Esophagus muscularis mucosa (tissue), 4 donors: ENCODE measurements around the gene ENOX1. TPM values are rescaled to one million over a fixed set of nuclear protein-coding genes. Genes with fewer than 3 reads are reported as not detected.

Experiments used
- DNase-seq: peaks from one replicate; pipeline ENCODE4 v3.0.0-alpha.2; 2017; ENCODE audit errors: extremely low spot score
- H3K27ac ChIP-seq, 4 donors: fragments of 200-600 bp; sonication (generic); replicated peaks in 1 of 4; 1 replicate in 3 of 4; 2 replicates in 1 of 4; pipeline ENCODE4 v1.5.1; 2016 to 2019; ENCODE audit warnings: mild to moderate bottlenecking in 1 of 4
- H3K27me3 ChIP-seq, 4 donors: fragments of 200-600 bp; sonication (generic); one replicate each; pipeline versions ENCODE4 v1.5.1 to v1.6.0; 2016 to 2019
- H3K36me3 ChIP-seq, 4 donors: fragments of 200-600 bp; sonication (generic); one replicate each; pipeline ENCODE4 v1.5.1; 2016 to 2019
- H3K4me1 ChIP-seq, 4 donors: fragments of 200-600 bp; sonication (generic); one replicate each; pipeline ENCODE4 v1.5.1; 2016 to 2019
- H3K4me3 ChIP-seq, 4 donors: fragments of 200-600 bp; sonication (generic); 1 replicate in 2 of 4; 2 replicates in 2 of 4; pipeline ENCODE4 v1.5.1; 2016 to 2019; ENCODE audit warnings: mild to moderate bottlenecking in 4 of 4, moderate library complexity in 1 of 4
- H3K9me3 ChIP-seq, 4 donors: fragments of 200-600 bp; sonication (generic); 1 replicate in 3 of 4; 2 replicates in 1 of 4; pipeline ENCODE4 v1.5.1; 2016 to 2019
- CTCF ChIP-seq, 3 experiments: fragments of 200-600 bp in 2 of 3; fragments of 450-650 bp in 1 of 3; sonication (generic) in 2 of 3; IDR thresholded peaks; one replicate each; pipeline ENCODE4 v1.5.1; 2017 to 2019; ENCODE audit warnings: antibody characterized with exemption in 3 of 3, mild to moderate bottlenecking in 2 of 3, moderate library complexity in 1 of 3
- EP300 ChIP-seq: sonication (generic); formaldehyde crosslinking; IDR thresholded peaks from one replicate; pipeline ENCODE4 v1.6.1; 2017; ENCODE audit warnings: antibody characterized with exemption
- POLR2A ChIP-seq: fragments of 450-650 bp; IDR thresholded peaks from one replicate; pipeline ENCODE4 v1.6.1; 2017; ENCODE audit warnings: antibody characterized with exemption, moderate library complexity, mild to moderate bottlenecking, low read depth
- POLR2AphosphoS5 ChIP-seq, 2 donors: sonication (generic); formaldehyde crosslinking; IDR thresholded peaks; one replicate each; pipeline ENCODE4 v1.6.1; 2017; ENCODE audit warnings: antibody characterized with exemption in 2 of 2
- WGBS: methylation state at CpG from one replicate; pipeline ENCODE4 v1.1.5; 2018; 5-methylcytosine and 5-hydroxymethylcytosine counted together
- intact Hi-C: fragments of 100-400 bp; cut with DNase I; formaldehyde crosslinking; loops from one replicate; pipeline ENCODE4 v1.15.1; 2023
- total RNA-seq, 4 donors: library from RNA; depleted of rRNA; stranded (reverse); fragments of >200 nt; gene quantifications; one replicate each; pipeline versions ENCODE4 v1.1.0 to v1.2.1, GENCODE V29; 2016

Gene ENOX1
- total RNA-seq, 4 donors from 2014 or later, result 9.3 to 14.1 (median 12.4) TPM

GRCh38 chr13:43407023-43407581 is 379.7 kb downstream of the ENOX1 start:
- TF ChIP-seq EP300 (no peak), POLR2AphosphoS5 (IDR thresholded peaks at IDR 0.05) (no peak), CTCF (IDR thresholded peaks at IDR 0.05) (no peak), POLR2A (no peak)
- Histone ChIP-seq H3K36me3 (no peaks in the 10 kb centered on the region), H3K4me3 (no peak overlapping the region), H3K27me3 (no peaks in the 10 kb centered on the region), H3K27ac (no peak overlapping the region), H3K9me3 (no peaks in the 10 kb centered on the region), H3K4me1 (peaks cover 0 to 26% (median 19%) of the 10 kb centered on the region in 4 donors)
- DNase-seq, result no peak
- intact Hi-C loops, result no loop called here
- 98% methylated on average over 5 of the region's 5 CpGs for WGBS

GRCh38 chr13:43405457-43405856 is 381.3 kb downstream of the ENOX1 start:
- Histone ChIP-seq H3K27me3 (no peaks in the 10 kb centered on the region), H3K9me3 (no peaks in the 10 kb centered on the region), H3K4me1 (peaks cover 0 to 17% (median 7%) of the 10 kb centered on the region in 4 donors), H3K27ac (no peak overlapping the region), H3K4me3 (no peak overlapping the region), H3K36me3 (no peaks in the 10 kb centered on the region)
- intact Hi-C loops, result no loop called here
- no peak for DNase-seq
- WGBS, result 95% methylated on average over 1 of the region's 1 CpG
- TF ChIP-seq POLR2AphosphoS5 (IDR thresholded peaks at IDR 0.05), result no peak
- no peak for TF ChIP-seq EP300
- TF ChIP-seq CTCF (IDR thresholded peaks at IDR 0.05), result no peak
- no peak for TF ChIP-seq POLR2A

- H3K36me3 ChIP-seq, result no peaks in the 10 kb centered on the region
- H3K4me1 ChIP-seq, result peaks cover 0 to 6% (median 0%) of the 10 kb centered on the region in 4 donors
- H3K27me3 ChIP-seq, result no peaks in the 10 kb centered on the region
- TF ChIP-seq POLR2AphosphoS5 (IDR thresholded peaks at IDR 0.05) (no peak), EP300 (no peak), POLR2A (no peak), CTCF (IDR thresholded peaks at IDR 0.05) (no peak)
- H3K27ac ChIP-seq, result no peak overlapping the region
- DNase-seq, result no peak
- intact Hi-C loops, result no loop called here
- no peak overlapping the region for H3K4me3 ChIP-seq
- H3K9me3 ChIP-seq, result no peaks in the 10 kb centered on the region
- 72% methylated on average over 1 of the region's 1 CpG for WGBS
Observed at GRCh38 chr13:43402380-43402779, 384.4 kb downstream of the ENOX1 start.

GRCh38 chr13:43401361-43401760 is 385.4 kb downstream of the ENOX1 start:
- Histone ChIP-seq H3K9me3 (no peaks in the 10 kb centered on the region), H3K4me1 (peaks cover 0 to 6% (median 0%) of the 10 kb centered on the region in 4 donors), H3K27me3 (no peaks in the 10 kb centered on the region), H3K27ac (no peak overlapping the region), H3K4me3 (no peak overlapping the region), H3K36me3 (no peaks in the 10 kb centered on the region)
- intact Hi-C loops, result no loop called here
- WGBS, result 78% methylated on average over 4 of the region's 4 CpGs
- no peak for DNase-seq
- TF ChIP-seq EP300 (no peak), POLR2AphosphoS5 (IDR thresholded peaks at IDR 0.05) (no peak)

GRCh38 chr13:43397111-43397510 is 389.7 kb downstream of the ENOX1 start:
- Histone ChIP-seq H3K4me1 (peaks cover 0 to 6% (median 0%) of the 10 kb centered on the region in 4 donors), H3K27ac (no peak overlapping the region), H3K4me3 (no peak overlapping the region), H3K27me3 (no peaks in the 10 kb centered on the region), H3K9me3 (no peaks in the 10 kb centered on the region), H3K36me3 (no peaks in the 10 kb centered on the region)
- 90% methylated on average over 3 of the region's 3 CpGs for WGBS
- no peak for TF ChIP-seq POLR2A
- TF ChIP-seq EP300, result no peak
- no peak for DNase-seq
- intact Hi-C loops, result no loop called here

GRCh38 chr13:43391036-43391435 is 395.7 kb downstream of the ENOX1 start:
- H3K4me3 ChIP-seq, result no peak overlapping the region
- H3K27ac ChIP-seq, result no peak overlapping the region
- H3K4me1 ChIP-seq, result peaks cover 3 to 31% (median 22%) of the 10 kb centered on the region in 4 donors
- no peaks in the 10 kb centered on the region for H3K36me3 ChIP-seq
- H3K27me3 ChIP-seq, result no peaks in the 10 kb centered on the region
- DNase-seq, result no peak
- WGBS, result 64% methylated on average over 5 of the region's 5 CpGs
- intact Hi-C loops, result no loop called here
- no peaks in the 10 kb centered on the region for H3K9me3 ChIP-seq
- TF ChIP-seq POLR2A (no peak), CTCF (IDR thresholded peaks at IDR 0.05) (no peak), EP300 (no peak), POLR2AphosphoS5 (IDR thresholded peaks at IDR 0.05) (no peak)
